ENCODE data around the gene OSCAR. TPM values are rescaled to one million over a fixed set of nuclear protein-coding genes. Genes with fewer than 3 reads are reported as not detected.
"Not testable (repeated sequence)": the region's sequence is repeated elsewhere in the genome, so short reads cannot be mapped to it uniquely, and the experiment has no call there.

Gene OSCAR
- total RNA-seq, 1 donor from 2014 or later: not detected

DNA sequence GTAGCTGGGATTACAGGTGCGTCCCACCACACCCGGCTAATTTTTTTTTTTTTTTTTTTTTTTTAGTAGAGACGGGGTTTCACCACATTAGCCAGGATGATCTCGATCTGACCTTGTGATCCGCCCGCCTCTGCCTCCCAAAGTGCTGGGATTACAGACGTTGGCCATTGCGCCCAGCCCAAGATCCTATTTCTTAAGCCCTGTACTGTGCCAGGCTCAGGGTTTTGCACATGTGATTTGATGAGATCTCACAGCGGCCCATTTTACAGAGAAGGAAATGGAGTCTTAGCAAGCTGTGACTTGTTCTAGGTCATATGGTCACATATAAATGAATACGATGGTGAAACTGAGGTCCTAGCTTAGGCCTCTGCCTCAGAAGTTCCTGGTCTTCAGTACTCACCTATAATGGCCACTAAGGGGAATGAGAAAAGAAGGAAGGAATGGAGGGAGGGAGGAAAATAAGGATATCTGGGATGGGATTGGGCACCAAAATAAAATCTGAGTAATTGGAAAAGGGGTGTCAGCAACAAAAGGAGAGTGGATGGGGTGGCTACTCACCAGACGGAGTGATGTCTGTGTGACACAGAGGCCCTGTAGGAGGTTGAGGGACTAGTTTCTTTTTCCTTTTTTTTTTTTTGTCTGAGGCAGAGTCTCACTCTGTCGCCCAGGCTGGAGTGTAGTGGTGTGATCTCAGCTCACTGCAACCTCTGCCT, 1.3 kb downstream of the OSCAR start:
- Mint-ChIP-seq H3K27me3 (peaks cover 42% of the 10 kb centered on the region), H3K9me3 (no peaks in the 10 kb centered on the region), H3K4me3 (no peak overlapping the region), H3K27ac (no peak overlapping the region), H3K4me1 (ENCODE audit: unreplicated experiment) (peaks cover 6% of the 10 kb centered on the region), H3K36me3 (no peaks in the 10 kb centered on the region)
- TF ChIP-seq, protein P1, sequence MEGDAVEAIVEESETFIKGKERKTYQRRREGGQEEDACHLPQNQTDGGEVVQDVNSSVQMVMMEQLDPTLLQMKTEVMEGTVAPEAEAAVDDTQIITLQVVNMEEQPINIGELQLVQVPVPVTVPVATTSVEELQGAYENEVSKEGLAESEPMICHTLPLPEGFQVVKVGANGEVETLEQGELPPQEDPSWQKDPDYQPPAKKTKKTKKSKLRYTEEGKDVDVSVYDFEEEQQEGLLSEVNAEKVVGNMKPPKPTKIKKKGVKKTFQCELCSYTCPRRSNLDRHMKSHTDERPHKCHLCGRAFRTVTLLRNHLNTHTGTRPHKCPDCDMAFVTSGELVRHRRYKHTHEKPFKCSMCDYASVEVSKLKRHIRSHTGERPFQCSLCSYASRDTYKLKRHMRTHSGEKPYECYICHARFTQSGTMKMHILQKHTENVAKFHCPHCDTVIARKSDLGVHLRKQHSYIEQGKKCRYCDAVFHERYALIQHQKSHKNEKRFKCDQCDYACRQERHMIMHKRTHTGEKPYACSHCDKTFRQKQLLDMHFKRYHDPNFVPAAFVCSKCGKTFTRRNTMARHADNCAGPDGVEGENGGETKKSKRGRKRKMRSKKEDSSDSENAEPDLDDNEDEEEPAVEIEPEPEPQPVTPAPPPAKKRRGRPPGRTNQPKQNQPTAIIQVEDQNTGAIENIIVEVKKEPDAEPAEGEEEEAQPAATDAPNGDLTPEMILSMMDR (conservative IDR thresholded peaks at IDR 0.05): no peak
- DNase-seq (ENCODE audit: extremely low spot score, unreplicated experiment): no peak

DNA sequence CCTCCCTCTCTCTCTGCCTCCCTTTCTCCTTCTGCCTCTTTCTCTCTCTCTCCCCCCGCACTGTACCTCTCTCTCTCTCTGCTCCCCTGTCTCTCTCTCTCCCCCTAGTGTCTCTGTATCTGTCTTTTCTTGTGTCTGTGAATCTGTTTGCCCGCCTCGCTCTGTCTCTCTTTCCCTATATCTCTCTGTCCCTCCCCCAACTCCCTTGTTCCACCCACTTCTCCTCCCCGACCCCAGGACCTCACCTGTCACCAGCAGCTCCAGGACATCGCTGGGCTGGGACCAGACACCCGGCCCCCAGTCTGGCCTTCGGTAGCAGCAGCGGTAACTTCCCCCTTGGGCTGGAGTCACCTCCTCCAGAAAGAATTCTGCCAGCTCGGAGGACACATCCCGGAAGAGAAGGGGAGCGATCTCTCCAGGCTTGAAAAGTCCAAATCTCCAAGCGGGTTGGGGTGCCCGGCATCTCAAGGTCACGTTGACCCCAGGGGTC, 3.9 kb downstream of the OSCAR start:
- no peaks in the 10 kb centered on the region for H3K9me3 Mint-ChIP-seq
- peak overlapping the region; percentile 70 for H3K4me3 Mint-ChIP-seq
- H3K27me3 Mint-ChIP-seq: peaks cover 47% of the 10 kb centered on the region
- no peaks in the 10 kb centered on the region for H3K4me1 Mint-ChIP-seq (ENCODE audit: unreplicated experiment)
- DNase-seq (ENCODE audit: extremely low spot score, unreplicated experiment): no peak
- H3K27ac Mint-ChIP-seq: no peak overlapping the region
- TF ChIP-seq, protein P1 (conservative IDR thresholded peaks at IDR 0.05): no peak
- H3K36me3 Mint-ChIP-seq: no peaks in the 10 kb centered on the region

DNA sequence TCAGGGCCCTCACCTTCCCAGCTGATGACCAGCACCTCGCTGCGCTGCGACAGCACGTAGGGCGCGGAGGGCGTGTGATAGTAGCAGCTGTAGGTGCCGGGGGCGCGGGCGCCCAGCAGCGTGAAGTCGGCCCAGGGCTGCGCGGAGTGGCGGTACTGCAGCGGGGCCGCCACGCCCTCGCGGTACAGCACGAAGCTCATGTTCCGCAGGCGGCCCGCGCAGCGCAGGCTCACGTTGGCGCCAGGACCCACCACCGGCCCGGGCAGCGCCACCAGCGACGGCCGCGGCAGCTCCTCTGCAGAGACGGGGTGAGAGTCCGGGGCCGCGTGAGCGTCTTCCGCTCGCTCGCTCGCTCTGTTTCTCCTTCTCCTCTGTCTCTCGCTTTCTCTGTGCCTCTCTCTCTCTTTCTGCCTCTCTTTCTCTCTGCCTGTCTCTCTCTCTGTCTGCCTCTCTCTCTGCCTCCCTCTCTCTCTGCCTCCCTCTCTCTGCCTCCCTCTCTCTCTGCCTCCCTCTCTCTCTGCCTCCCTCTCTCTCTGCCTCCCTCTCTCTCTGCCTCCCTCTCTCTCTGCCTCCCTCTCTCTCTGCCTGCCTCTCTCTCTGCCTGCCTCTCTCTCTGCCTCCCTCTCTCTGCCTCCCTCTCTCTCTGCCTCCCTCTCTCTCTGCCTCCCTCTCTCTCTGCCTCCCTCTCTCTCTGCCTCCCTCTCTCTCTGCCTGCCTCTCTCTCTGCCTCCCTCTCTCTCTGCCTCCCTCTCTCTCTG, 4.6 kb downstream of the OSCAR start:
- Mint-ChIP-seq H3K27me3 (peaks cover 51% of the 10 kb centered on the region), H3K4me3 (peak overlapping the region; percentile 75)
- H3K27ac Mint-ChIP-seq; H3K4me1 Mint-ChIP-seq (ENCODE audit: unreplicated experiment); H3K36me3 Mint-ChIP-seq; H3K9me3 Mint-ChIP-seq; DNase-seq (ENCODE audit: extremely low spot score, unreplicated experiment): not testable (repeated sequence)
- TF ChIP-seq, protein P1 (conservative IDR thresholded peaks at IDR 0.05): peak; percentile 24

DNA sequence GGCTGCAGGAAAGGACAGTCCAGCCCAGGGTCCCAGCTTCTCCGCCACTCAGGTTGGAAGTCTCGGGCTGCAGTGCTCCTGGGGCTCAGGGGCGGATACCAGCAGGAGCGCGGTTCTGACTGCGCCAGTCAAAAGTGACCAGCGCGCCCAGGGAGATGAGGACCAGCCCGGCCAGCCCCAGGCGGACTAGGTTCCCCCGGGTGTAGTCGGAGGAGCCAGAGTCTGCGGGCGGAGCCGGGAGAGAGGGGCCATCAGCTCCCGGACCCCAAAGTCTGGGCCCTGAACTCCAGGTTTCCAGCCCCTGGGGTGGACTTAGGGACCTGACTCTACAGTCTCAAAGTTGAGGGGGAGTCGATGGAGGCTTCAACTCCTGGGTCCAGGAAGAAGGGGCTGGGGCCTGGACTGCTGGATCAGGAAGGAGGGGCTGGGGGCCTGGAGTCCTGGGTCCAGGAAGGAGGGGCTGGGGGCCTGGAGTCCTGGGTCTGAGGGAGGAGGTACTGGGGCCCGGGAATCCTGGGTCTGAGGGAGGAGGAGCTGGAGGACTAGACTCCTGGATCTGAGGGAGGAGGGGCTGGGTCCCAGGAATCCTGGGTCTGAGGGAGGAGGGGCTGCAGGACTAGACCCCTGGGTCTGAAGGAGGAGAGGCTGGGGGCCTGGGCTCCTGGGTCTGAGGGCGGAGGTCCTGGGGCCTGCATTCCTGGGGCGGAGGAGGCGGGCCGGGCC, 5.3 kb downstream of the OSCAR start:
- H3K9me3 Mint-ChIP-seq: no peaks in the 10 kb centered on the region
- H3K36me3 Mint-ChIP-seq: no peaks in the 10 kb centered on the region
- DNase-seq (ENCODE audit: extremely low spot score, unreplicated experiment): no peak
- H3K4me1 Mint-ChIP-seq (ENCODE audit: unreplicated experiment): no peaks in the 10 kb centered on the region
- TF ChIP-seq, protein P1 (conservative IDR thresholded peaks at IDR 0.05): no peak
- no peak overlapping the region for H3K27ac Mint-ChIP-seq
- peaks cover 51% of the 10 kb centered on the region for H3K27me3 Mint-ChIP-seq
- no peak overlapping the region for H3K4me3 Mint-ChIP-seq

DNA sequence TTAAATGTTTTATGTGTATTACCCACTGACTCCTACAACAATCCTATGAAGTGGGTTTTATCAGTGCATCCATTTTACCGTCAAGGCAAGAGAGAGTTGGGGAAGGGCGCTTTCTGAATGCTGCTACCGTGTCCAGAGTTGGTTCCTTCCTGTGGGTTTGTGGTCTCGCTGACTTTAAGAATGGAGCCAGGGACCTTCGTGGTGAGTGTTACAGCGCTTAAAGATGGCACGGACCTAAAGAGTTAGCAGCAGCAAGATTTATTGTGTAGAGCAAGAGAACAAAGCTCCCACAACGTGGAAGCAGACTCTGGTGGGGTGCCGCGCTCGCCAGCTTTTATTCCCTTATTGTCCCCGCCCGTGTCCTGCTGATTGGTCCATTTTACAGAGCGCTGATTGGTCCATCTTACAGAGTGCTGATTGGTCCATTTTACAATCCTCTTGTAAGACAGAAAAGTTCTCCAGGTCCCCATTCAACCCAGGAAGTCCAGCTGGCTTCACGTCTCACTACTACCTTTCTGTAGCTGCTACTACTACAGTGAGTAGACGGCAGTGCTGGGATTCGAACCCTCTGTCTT, 6.1 kb downstream of the OSCAR start:
- no peaks in the 10 kb centered on the region for H3K9me3 Mint-ChIP-seq

More for the DNA sequence above, 6.1 kb downstream of the OSCAR start:
- H3K36me3 Mint-ChIP-seq: no peaks in the 10 kb centered on the region
- H3K4me1 Mint-ChIP-seq (ENCODE audit: unreplicated experiment): no peaks in the 10 kb centered on the region
- no peak overlapping the region for H3K27ac Mint-ChIP-seq
- no peak for DNase-seq (ENCODE audit: extremely low spot score, unreplicated experiment)
- H3K27me3 Mint-ChIP-seq: peaks cover 46% of the 10 kb centered on the region
- TF ChIP-seq, protein P1 (conservative IDR thresholded peaks at IDR 0.05): no peak
- peak overlapping the region; percentile 9 for H3K4me3 Mint-ChIP-seq

Data from type B pancreatic cell (in vitro differentiated cells).